Dedifferentiated amniotic fluid mesenchymal stem cell (primary cell): ENCODE results near the gene MALT1.

Experiments
- DNase-seq: peaks from one replicate; pipeline ENCODE4 v3.0.0-alpha.2; 2016; ENCODE audit errors: extremely low spot score

The MALT1 gene

GRCh38 chr18:58653814-58654509 is 17.3 kb upstream of the MALT1 start:
- no peak for DNase-seq

- no peak for DNase-seq
Measured at GRCh38 chr18:58654896-58655614, 16.2 kb upstream of the MALT1 start.

GRCh38 chr18:58657081-58657480 is 14.2 kb upstream of the MALT1 start:
- DNase-seq, result no peak

GRCh38 chr18:58657494-58657893 is 13.8 kb upstream of the MALT1 start:
- DNase-seq, result no peak

GRCh38 chr18:58659691-58660090 is 11.6 kb upstream of the MALT1 start:
- no peak for DNase-seq

- DNase-seq, result no peak
Measured at GRCh38 chr18:58660915-58661314, 10.3 kb upstream of the MALT1 start.

- no peak for DNase-seq
Measured at GRCh38 chr18:58661423-58661822, 9.8 kb upstream of the MALT1 start.

- DNase-seq, result no peak
Measured at GRCh38 chr18:58662118-58662517, 9.1 kb upstream of the MALT1 start.

- no peak for DNase-seq
Measured at GRCh38 chr18:58666176-58666575, 5.1 kb upstream of the MALT1 start.

GRCh38 chr18:58668211-58668610 is 3.1 kb upstream of the MALT1 start:
- DNase-seq, result no peak

- no peak for DNase-seq
Measured at GRCh38 chr18:58668897-58669296, 2.4 kb upstream of the MALT1 start.

GRCh38 chr18:58669731-58670378 is 1.4 kb upstream of the MALT1 start:
- no peak for DNase-seq

GRCh38 chr18:58670404-58671110 is 708 bp upstream of the MALT1 start:
- DNase-seq, result no peak

- no peak for DNase-seq
Measured at GRCh38 chr18:58671632-58672564, 633 bp downstream of the MALT1 start.

- no peak for DNase-seq
Measured at GRCh38 chr18:58674159-58674558, 2.9 kb downstream of the MALT1 start.

- DNase-seq, result no peak
Measured at GRCh38 chr18:58674863-58675472, 3.7 kb downstream of the MALT1 start.

- no peak for DNase-seq
Measured at GRCh38 chr18:58676270-58676669, 5.0 kb downstream of the MALT1 start.

GRCh38 chr18:58682429-58683069 is 11.3 kb downstream of the MALT1 start:
- DNase-seq, result peak; percentile 54

- DNase-seq, result no peak
Measured at GRCh38 chr18:58687871-58688308, 16.6 kb downstream of the MALT1 start.

GRCh38 chr18:58690259-58690658 is 19.0 kb downstream of the MALT1 start:
- no peak for DNase-seq
